GM23338 (cell line): ENCODE measurements around the gene ARID1B. TPM values are rescaled to one million over a fixed set of nuclear protein-coding genes. Genes with fewer than 3 reads are reported as not detected.

Experiments used
- ATAC-seq: fragments of 200-7000 bp; cut with Tn5 transposase; 3 replicates; pipeline ENCODE4 v1.9.1; 2020
- DNase-seq: peaks from one replicate; pipeline ENCODE4 v3.0.0-alpha.2; 2015; ENCODE audit warnings: low spot score
- H2AFZ ChIP-seq: fragments of 200-600 bp; sonication (generic); 2 replicates; pipeline ENCODE4 v1.8.0; 2016; ENCODE audit warnings: antibody characterized with exemption, mild to moderate bottlenecking, moderate library complexity
- H3F3A ChIP-seq: fragments of 200-600 bp; sonication (generic); replicated peaks from 2 replicates; pipeline ENCODE4 v1.8.0; 2017; ENCODE audit warnings: antibody characterized with exemption, mixed run types, low read depth
- H3K27ac ChIP-seq: fragments of 200-600 bp; sonication (generic); 2 replicates; pipeline ENCODE4 v1.6.1; 2016; ENCODE audit warnings: low read depth
- H3K27me3 ChIP-seq: fragments of 200-600 bp; sonication (generic); 2 replicates; pipeline ENCODE4 v1.8.0; 2016; ENCODE audit warnings: mild to moderate bottlenecking, mixed run types, moderate library complexity; ENCODE audit not compliant: insufficient read depth
- H3K36me3 ChIP-seq: fragments of 200-600 bp; sonication (generic); 2 replicates; pipeline ENCODE4 v1.8.0; 2016; ENCODE audit warnings: mild to moderate bottlenecking; ENCODE audit not compliant: insufficient read depth
- H3K4me1 ChIP-seq: fragments of 200-600 bp; sonication (generic); 2 replicates; pipeline ENCODE4 v1.8.0; 2016; ENCODE audit warnings: mild to moderate bottlenecking, moderate library complexity; ENCODE audit not compliant: insufficient read depth
- H3K4me2 ChIP-seq: fragments of 200-600 bp; sonication (generic); 2 replicates; pipeline ENCODE4 v1.7.1; 2017; ENCODE audit warnings: mixed run types
- H3K4me3 ChIP-seq: fragments of 200-600 bp; sonication (generic); 2 replicates; pipeline ENCODE4 v1.6.1; 2016; ENCODE audit warnings: mixed run types
- H3K79me2 ChIP-seq: fragments of 200-600 bp; sonication (generic); replicated peaks from 2 replicates; pipeline ENCODE4 v1.8.0; 2017; ENCODE audit warnings: mild to moderate bottlenecking; ENCODE audit not compliant: insufficient read depth
- H3K9me2 ChIP-seq: fragments of 200-600 bp; sonication (generic); 2 replicates; pipeline ENCODE4 v1.8.0; 2017; ENCODE audit not compliant: insufficient read depth
- H4K20me1 ChIP-seq: fragments of 200-600 bp; sonication (generic); replicated peaks from 2 replicates; pipeline ENCODE4 v1.8.0; 2017; ENCODE audit warnings: mild to moderate bottlenecking; ENCODE audit not compliant: insufficient read depth
- H3K27ac Mint-ChIP-seq: 2 replicates; pipeline ENCODE4 v1.8.0; 2020; ENCODE audit warnings: inconsistent platforms, mild to moderate bottlenecking, moderate library complexity, mixed read lengths
- H3K27me3 Mint-ChIP-seq: 3 replicates; pipeline ENCODE4 v1.8.0; 2022; ENCODE audit warnings: low read depth, mild to moderate bottlenecking, moderate library complexity, mixed read lengths, inconsistent platforms; ENCODE audit not compliant: insufficient read depth, poor library complexity
- H3K36me3 Mint-ChIP-seq: 3 replicates; pipeline ENCODE4 v1.8.0; 2021; ENCODE audit warnings: low read depth, mild to moderate bottlenecking, inconsistent platforms, moderate library complexity, mixed read lengths
- H3K4me1 Mint-ChIP-seq: 3 replicates; pipeline ENCODE4 v1.8.0; 2020; ENCODE audit warnings: mild to moderate bottlenecking, inconsistent platforms, mixed read lengths
- H3K4me3 Mint-ChIP-seq: 3 replicates; pipeline ENCODE4 v1.8.0; 2021; ENCODE audit warnings: moderate library complexity, mild to moderate bottlenecking, inconsistent platforms, mixed read lengths
- H3K9me3 Mint-ChIP-seq: 3 replicates; pipeline ENCODE4 v1.8.0; 2020; ENCODE audit warnings: moderate library complexity, mild to moderate bottlenecking, inconsistent platforms, mixed read lengths
- CREB1 ChIP-seq: fragments of 250-450 bp; sonication (Bioruptor Pico); IDR thresholded peaks from 2 replicates; pipeline ENCODE4 v1.5.0; 2020; ENCODE audit warnings: low read depth, mild to moderate bottlenecking, moderate library complexity
- CTCF ChIP-seq, 2 experiments: fragments of 200-600 bp in 1 of 2; sonication (generic) in 1 of 2; conservative IDR thresholded peaks; 2 replicates each; pipeline versions ENCODE4 v1.5.1 to v1.6.1; 2016 to 2017; ENCODE audit warnings: antibody characterized with exemption in 2 of 2, low read depth in 2 of 2, mild to moderate bottlenecking in 2 of 2, moderate library complexity in 1 of 2
- EZH2 ChIP-seq: fragments of 200-600 bp; sonication (generic); IDR thresholded peaks from one replicate; pipeline ENCODE4 v1.8.0; 2017; ENCODE audit warnings: antibody characterized with exemption, mild to moderate bottlenecking, low read depth; ENCODE audit not compliant: unreplicated experiment
- EZH2phosphoT487 ChIP-seq: fragments of 200-600 bp; sonication (generic); IDR thresholded peaks from one replicate; pipeline ENCODE4 v1.8.1; 2018; ENCODE audit warnings: antibody characterized with exemption; ENCODE audit not compliant: unreplicated experiment
- JUNB ChIP-seq: IDR thresholded peaks from one replicate; pipeline ENCODE4 v1.6.1; 2016; ENCODE audit warnings: antibody characterized with exemption; ENCODE audit not compliant: unreplicated experiment
- NANOG ChIP-seq: IDR thresholded peaks from 2 replicates; pipeline ENCODE4 v1.6.1; 2016; ENCODE audit warnings: antibody characterized with exemption, borderline replicate concordance
- POLR2AphosphoS5 ChIP-seq: IDR thresholded peaks from 2 replicates; pipeline ENCODE4 v1.6.1; 2016; ENCODE audit warnings: antibody characterized with exemption, low read depth
- REST ChIP-seq: IDR thresholded peaks from one replicate; pipeline ENCODE4 v1.6.1; 2018; ENCODE audit warnings: antibody characterized with exemption; ENCODE audit not compliant: unreplicated experiment
- STAT1 ChIP-seq: IDR thresholded peaks from one replicate; pipeline ENCODE4 v1.6.1; 2016; ENCODE audit warnings: antibody characterized with exemption; ENCODE audit not compliant: unreplicated experiment
- ZNF114 ChIP-seq: fragments of 250-450 bp; sonication (Bioruptor Pico); IDR thresholded peaks from 2 replicates; pipeline ENCODE4 v1.5.0; 2020; ENCODE audit warnings: mild to moderate bottlenecking, moderate library complexity
- ZNF331 ChIP-seq: fragments of 250-450 bp; sonication (Bioruptor Pico); IDR thresholded peaks from 2 replicates; pipeline ENCODE4 v1.5.0; 2020; ENCODE audit warnings: low read depth, mild to moderate bottlenecking, moderate library complexity
- polyA plus RNA-seq: library from polyadenylated mRNA; unstranded; fragments of >200 nt; fragmentation: Nextera tagmentation; extraction: Ambion mirVana; gene quantifications from 2 replicates; pipeline ENCODE4 v1.2.1, GENCODE V29; 2016
- total RNA-seq: library from RNA; depleted of rRNA; stranded (reverse); fragments of >200 nt; shearing (Covaris generic); gene quantifications from 2 replicates; pipeline ENCODE4 v1.2.3, GENCODE V29; 2014
- TF ChIP-seq, protein P1 (sequence below): fragments of 250-450 bp; sonication (Bioruptor Pico); IDR thresholded peaks from 2 replicates; pipeline ENCODE4 v1.5.0; 2020; ENCODE audit warnings: mild to moderate bottlenecking, moderate library complexity
- TF ChIP-seq, protein P2 (sequence below): IDR thresholded peaks from 2 replicates; pipeline ENCODE4 v1.6.1; 2016; ENCODE audit warnings: antibody characterized with exemption

The ARID1B gene
- total and polyA plus RNA-seq, 2 experiments from 2014 or later = 59.3 to 72.2 TPM

DNA sequence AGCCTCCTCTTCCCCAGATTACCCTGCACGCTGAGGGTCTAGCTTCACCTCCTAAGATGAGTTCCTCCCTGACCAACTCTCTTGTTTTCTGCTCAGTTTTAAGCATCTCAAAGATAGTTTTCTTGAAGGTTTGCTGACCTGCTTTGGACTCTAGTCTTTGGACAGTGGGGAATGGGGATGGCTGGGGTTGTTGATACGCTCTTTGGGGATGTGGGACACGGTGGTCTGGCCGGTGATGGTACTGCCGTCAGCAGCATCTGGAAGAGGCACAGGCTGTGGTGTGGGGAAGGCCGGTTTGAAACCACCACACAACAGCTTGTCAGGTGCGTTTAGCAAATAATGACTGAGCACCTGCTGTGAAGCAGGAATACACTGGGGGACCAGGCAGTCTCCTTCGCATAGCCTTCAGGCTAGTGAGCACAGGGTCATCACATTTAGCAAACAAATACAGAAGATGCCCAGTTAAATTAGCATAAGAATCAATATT lies 452.0 kb downstream of the ARID1B start:
- no peak overlapping the region for H2AFZ ChIP-seq
- H3K4me3 Mint-ChIP-seq = no peak overlapping the region
- H3K4me1 Mint-ChIP-seq = peaks cover 32% of the 10 kb centered on the region
- ATAC-seq (peak; percentile 47), DNase-seq (peak; percentile 41)
- H3K36me3 ChIP-seq = no peaks in the 10 kb centered on the region
- no peak overlapping the region for H3K27ac ChIP-seq
- no peaks in the 10 kb centered on the region for H3K27me3 ChIP-seq
- H3F3A ChIP-seq = peaks cover 18% of the 10 kb centered on the region; the same call in 1 of the 2 replicates
- no peaks in the 10 kb centered on the region for H3K36me3 Mint-ChIP-seq
- H4K20me1 ChIP-seq = no peaks in the 10 kb centered on the region
- H3K4me2 ChIP-seq = no peak overlapping the region
- TF ChIP-seq EZH2phosphoT487 (no peak), JUNB (no peak), POLR2AphosphoS5 (no peak), ZNF331 (no peak), REST (no peak), CTCF (conservative IDR thresholded peaks at IDR 0.05; ENCODE audit: low read depth in 2 of 2) (no peak), CREB1 (CRISPR knock-in tag) (no peak), NANOG (no peak), ZNF114 (CRISPR knock-in tag) (no peak), STAT1 (no peak), EZH2 (no peak)
- TF ChIP-seq, protein P1, sequence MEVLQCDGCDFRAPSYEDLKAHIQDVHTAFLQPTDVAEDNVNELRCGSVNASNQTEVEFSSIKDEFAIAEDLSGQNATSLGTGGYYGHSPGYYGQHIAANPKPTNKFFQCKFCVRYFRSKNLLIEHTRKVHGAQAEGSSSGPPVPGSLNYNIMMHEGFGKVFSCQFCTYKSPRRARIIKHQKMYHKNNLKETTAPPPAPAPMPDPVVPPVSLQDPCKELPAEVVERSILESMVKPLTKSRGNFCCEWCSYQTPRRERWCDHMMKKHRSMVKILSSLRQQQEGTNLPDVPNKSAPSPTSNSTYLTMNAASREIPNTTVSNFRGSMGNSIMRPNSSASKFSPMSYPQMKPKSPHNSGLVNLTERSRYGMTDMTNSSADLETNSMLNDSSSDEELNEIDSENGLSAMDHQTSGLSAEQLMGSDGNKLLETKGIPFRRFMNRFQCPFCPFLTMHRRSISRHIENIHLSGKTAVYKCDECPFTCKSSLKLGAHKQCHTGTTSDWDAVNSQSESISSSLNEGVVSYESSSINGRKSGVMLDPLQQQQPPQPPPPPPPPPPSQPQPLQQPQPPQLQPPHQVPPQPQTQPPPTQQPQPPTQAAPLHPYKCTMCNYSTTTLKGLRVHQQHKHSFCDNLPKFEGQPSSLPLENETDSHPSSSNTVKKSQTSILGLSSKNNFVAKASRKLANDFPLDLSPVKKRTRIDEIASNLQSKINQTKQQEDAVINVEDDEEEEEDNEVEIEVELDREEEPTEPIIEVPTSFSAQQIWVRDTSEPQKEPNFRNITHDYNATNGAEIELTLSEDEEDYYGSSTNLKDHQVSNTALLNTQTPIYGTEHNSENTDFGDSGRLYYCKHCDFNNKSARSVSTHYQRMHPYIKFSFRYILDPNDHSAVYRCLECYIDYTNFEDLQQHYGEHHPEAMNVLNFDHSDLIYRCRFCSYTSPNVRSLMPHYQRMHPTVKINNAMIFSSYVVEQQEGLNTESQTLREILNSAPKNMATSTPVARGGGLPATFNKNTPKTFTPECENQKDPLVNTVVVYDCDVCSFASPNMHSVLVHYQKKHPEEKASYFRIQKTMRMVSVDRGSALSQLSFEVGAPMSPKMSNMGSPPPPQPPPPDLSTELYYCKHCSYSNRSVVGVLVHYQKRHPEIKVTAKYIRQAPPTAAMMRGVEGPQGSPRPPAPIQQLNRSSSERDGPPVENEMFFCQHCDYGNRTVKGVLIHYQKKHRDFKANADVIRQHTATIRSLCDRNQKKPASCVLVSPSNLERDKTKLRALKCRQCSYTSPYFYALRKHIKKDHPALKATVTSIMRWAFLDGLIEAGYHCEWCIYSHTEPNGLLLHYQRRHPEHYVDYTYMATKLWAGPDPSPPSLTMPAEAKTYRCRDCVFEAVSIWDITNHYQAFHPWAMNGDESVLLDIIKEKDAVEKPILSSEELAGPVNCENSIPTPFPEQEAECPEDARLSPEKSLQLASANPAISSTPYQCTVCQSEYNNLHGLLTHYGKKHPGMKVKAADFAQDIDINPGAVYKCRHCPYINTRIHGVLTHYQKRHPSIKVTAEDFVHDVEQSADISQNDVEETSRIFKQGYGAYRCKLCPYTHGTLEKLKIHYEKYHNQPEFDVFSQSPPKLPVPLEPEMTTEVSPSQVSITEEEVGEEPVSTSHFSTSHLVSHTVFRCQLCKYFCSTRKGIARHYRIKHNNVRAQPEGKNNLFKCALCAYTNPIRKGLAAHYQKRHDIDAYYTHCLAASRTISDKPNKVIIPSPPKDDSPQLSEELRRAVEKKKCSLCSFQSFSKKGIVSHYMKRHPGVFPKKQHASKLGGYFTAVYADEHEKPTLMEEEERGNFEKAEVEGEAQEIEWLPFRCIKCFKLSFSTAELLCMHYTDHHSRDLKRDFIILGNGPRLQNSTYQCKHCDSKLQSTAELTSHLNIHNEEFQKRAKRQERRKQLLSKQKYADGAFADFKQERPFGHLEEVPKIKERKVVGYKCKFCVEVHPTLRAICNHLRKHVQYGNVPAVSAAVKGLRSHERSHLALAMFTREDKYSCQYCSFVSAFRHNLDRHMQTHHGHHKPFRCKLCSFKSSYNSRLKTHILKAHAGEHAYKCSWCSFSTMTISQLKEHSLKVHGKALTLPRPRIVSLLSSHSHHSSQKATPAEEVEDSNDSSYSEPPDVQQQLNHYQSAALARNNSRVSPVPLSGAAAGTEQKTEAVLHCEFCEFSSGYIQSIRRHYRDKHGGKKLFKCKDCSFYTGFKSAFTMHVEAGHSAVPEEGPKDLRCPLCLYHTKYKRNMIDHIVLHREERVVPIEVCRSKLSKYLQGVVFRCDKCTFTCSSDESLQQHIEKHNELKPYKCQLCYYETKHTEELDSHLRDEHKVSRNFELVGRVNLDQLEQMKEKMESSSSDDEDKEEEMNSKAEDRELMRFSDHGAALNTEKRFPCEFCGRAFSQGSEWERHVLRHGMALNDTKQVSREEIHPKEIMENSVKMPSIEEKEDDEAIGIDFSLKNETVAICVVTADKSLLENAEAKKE (CRISPR knock-in tag) = no peak
- TF ChIP-seq, protein P2, sequence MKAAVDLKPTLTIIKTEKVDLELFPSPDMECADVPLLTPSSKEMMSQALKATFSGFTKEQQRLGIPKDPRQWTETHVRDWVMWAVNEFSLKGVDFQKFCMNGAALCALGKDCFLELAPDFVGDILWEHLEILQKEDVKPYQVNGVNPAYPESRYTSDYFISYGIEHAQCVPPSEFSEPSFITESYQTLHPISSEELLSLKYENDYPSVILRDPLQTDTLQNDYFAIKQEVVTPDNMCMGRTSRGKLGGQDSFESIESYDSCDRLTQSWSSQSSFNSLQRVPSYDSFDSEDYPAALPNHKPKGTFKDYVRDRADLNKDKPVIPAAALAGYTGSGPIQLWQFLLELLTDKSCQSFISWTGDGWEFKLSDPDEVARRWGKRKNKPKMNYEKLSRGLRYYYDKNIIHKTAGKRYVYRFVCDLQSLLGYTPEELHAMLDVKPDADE = no peak
- no peaks in the 10 kb centered on the region for H3K79me2 ChIP-seq
- no peak overlapping the region for H3K4me3 ChIP-seq
- no peaks in the 10 kb centered on the region for H3K9me2 ChIP-seq
- H3K27me3 Mint-ChIP-seq = peaks cover 33% of the 10 kb centered on the region
- 0 out of 2 replicates have a peak, but pooled peaks cover 3% of the 10 kb centered on the region for H3K4me1 ChIP-seq
- H3K9me3 Mint-ChIP-seq = no peaks in the 10 kb centered on the region
- H3K27ac Mint-ChIP-seq = no peak overlapping the region
